Loucy (cell line): ENCODE data around the gene PACC1.

Source experiments
- CTCF ChIP-seq: fragments of 200-600 bp; sonication (generic); conservative IDR thresholded peaks from 2 replicates; pipeline ENCODE4 v1.5.1; 2014; ENCODE audit warnings: mild to moderate bottlenecking, antibody characterized with exemption, low read length
- EZH2phosphoT487 ChIP-seq: fragments of 200-600 bp; IDR thresholded peaks from 2 replicates; pipeline ENCODE4 v1.6.1; 2018; ENCODE audit warnings: antibody characterized with exemption, mild to moderate bottlenecking, moderate library complexity, borderline replicate concordance

- TF ChIP-seq CTCF (no peak), EZH2phosphoT487 (no peak)
Measured at GRCh38 chr1:212454741-212455140, 40.1 kb upstream of the PACC1 start.
